GM23338 (cell line): ENCODE measurements around the gene ZNF664. TPM values are rescaled to one million over a fixed set of nuclear protein-coding genes. Genes with fewer than 3 reads are reported as not detected.

Experiments
- ATAC-seq: fragments of 200-7000 bp; cut with Tn5 transposase; 3 replicates; pipeline ENCODE4 v1.9.1; 2020
- DNase-seq: peaks from one replicate; pipeline ENCODE4 v3.0.0-alpha.2; 2015; ENCODE audit warnings: low spot score
- H2AFZ ChIP-seq: fragments of 200-600 bp; sonication (generic); 2 replicates; pipeline ENCODE4 v1.8.0; 2016; ENCODE audit warnings: antibody characterized with exemption, mild to moderate bottlenecking, moderate library complexity
- H3F3A ChIP-seq: fragments of 200-600 bp; sonication (generic); replicated peaks from 2 replicates; pipeline ENCODE4 v1.8.0; 2017; ENCODE audit warnings: antibody characterized with exemption, mixed run types, low read depth
- H3K27ac ChIP-seq: fragments of 200-600 bp; sonication (generic); 2 replicates; pipeline ENCODE4 v1.6.1; 2016; ENCODE audit warnings: low read depth
- H3K27me3 ChIP-seq: fragments of 200-600 bp; sonication (generic); 2 replicates; pipeline ENCODE4 v1.8.0; 2016; ENCODE audit warnings: mild to moderate bottlenecking, mixed run types, moderate library complexity; ENCODE audit not compliant: insufficient read depth
- H3K36me3 ChIP-seq: fragments of 200-600 bp; sonication (generic); 2 replicates; pipeline ENCODE4 v1.8.0; 2016; ENCODE audit warnings: mild to moderate bottlenecking; ENCODE audit not compliant: insufficient read depth
- H3K4me1 ChIP-seq: fragments of 200-600 bp; sonication (generic); 2 replicates; pipeline ENCODE4 v1.8.0; 2016; ENCODE audit warnings: mild to moderate bottlenecking, moderate library complexity; ENCODE audit not compliant: insufficient read depth
- H3K4me2 ChIP-seq: fragments of 200-600 bp; sonication (generic); 2 replicates; pipeline ENCODE4 v1.7.1; 2017; ENCODE audit warnings: mixed run types
- H3K4me3 ChIP-seq: fragments of 200-600 bp; sonication (generic); 2 replicates; pipeline ENCODE4 v1.6.1; 2016; ENCODE audit warnings: mixed run types
- H3K79me2 ChIP-seq: fragments of 200-600 bp; sonication (generic); replicated peaks from 2 replicates; pipeline ENCODE4 v1.8.0; 2017; ENCODE audit warnings: mild to moderate bottlenecking; ENCODE audit not compliant: insufficient read depth
- H3K9me2 ChIP-seq: fragments of 200-600 bp; sonication (generic); 2 replicates; pipeline ENCODE4 v1.8.0; 2017; ENCODE audit not compliant: insufficient read depth
- H4K20me1 ChIP-seq: fragments of 200-600 bp; sonication (generic); replicated peaks from 2 replicates; pipeline ENCODE4 v1.8.0; 2017; ENCODE audit warnings: mild to moderate bottlenecking; ENCODE audit not compliant: insufficient read depth
- H3K27ac Mint-ChIP-seq: 2 replicates; pipeline ENCODE4 v1.8.0; 2020; ENCODE audit warnings: inconsistent platforms, mild to moderate bottlenecking, moderate library complexity, mixed read lengths
- H3K27me3 Mint-ChIP-seq: 3 replicates; pipeline ENCODE4 v1.8.0; 2022; ENCODE audit warnings: low read depth, mild to moderate bottlenecking, moderate library complexity, mixed read lengths, inconsistent platforms; ENCODE audit not compliant: insufficient read depth, poor library complexity
- H3K36me3 Mint-ChIP-seq: 3 replicates; pipeline ENCODE4 v1.8.0; 2021; ENCODE audit warnings: low read depth, mild to moderate bottlenecking, inconsistent platforms, moderate library complexity, mixed read lengths
- H3K4me1 Mint-ChIP-seq: 3 replicates; pipeline ENCODE4 v1.8.0; 2020; ENCODE audit warnings: mild to moderate bottlenecking, inconsistent platforms, mixed read lengths
- H3K4me3 Mint-ChIP-seq: 3 replicates; pipeline ENCODE4 v1.8.0; 2021; ENCODE audit warnings: moderate library complexity, mild to moderate bottlenecking, inconsistent platforms, mixed read lengths
- H3K9me3 Mint-ChIP-seq: 3 replicates; pipeline ENCODE4 v1.8.0; 2020; ENCODE audit warnings: moderate library complexity, mild to moderate bottlenecking, inconsistent platforms, mixed read lengths
- CREB1 ChIP-seq: fragments of 250-450 bp; sonication (Bioruptor Pico); IDR thresholded peaks from 2 replicates; pipeline ENCODE4 v1.5.0; 2020; ENCODE audit warnings: low read depth, mild to moderate bottlenecking, moderate library complexity
- EZH2 ChIP-seq: fragments of 200-600 bp; sonication (generic); IDR thresholded peaks from one replicate; pipeline ENCODE4 v1.8.0; 2017; ENCODE audit warnings: antibody characterized with exemption, mild to moderate bottlenecking, low read depth; ENCODE audit not compliant: unreplicated experiment
- EZH2phosphoT487 ChIP-seq: fragments of 200-600 bp; sonication (generic); IDR thresholded peaks from one replicate; pipeline ENCODE4 v1.8.1; 2018; ENCODE audit warnings: antibody characterized with exemption; ENCODE audit not compliant: unreplicated experiment
- JUNB ChIP-seq: IDR thresholded peaks from one replicate; pipeline ENCODE4 v1.6.1; 2016; ENCODE audit warnings: antibody characterized with exemption; ENCODE audit not compliant: unreplicated experiment
- NANOG ChIP-seq: IDR thresholded peaks from 2 replicates; pipeline ENCODE4 v1.6.1; 2016; ENCODE audit warnings: antibody characterized with exemption, borderline replicate concordance
- POLR2AphosphoS5 ChIP-seq: IDR thresholded peaks from 2 replicates; pipeline ENCODE4 v1.6.1; 2016; ENCODE audit warnings: antibody characterized with exemption, low read depth
- STAT1 ChIP-seq: IDR thresholded peaks from one replicate; pipeline ENCODE4 v1.6.1; 2016; ENCODE audit warnings: antibody characterized with exemption; ENCODE audit not compliant: unreplicated experiment
- ZNF114 ChIP-seq: fragments of 250-450 bp; sonication (Bioruptor Pico); IDR thresholded peaks from 2 replicates; pipeline ENCODE4 v1.5.0; 2020; ENCODE audit warnings: mild to moderate bottlenecking, moderate library complexity
- ZNF331 ChIP-seq: fragments of 250-450 bp; sonication (Bioruptor Pico); IDR thresholded peaks from 2 replicates; pipeline ENCODE4 v1.5.0; 2020; ENCODE audit warnings: low read depth, mild to moderate bottlenecking, moderate library complexity
- polyA plus RNA-seq: library from polyadenylated mRNA; unstranded; fragments of >200 nt; fragmentation: Nextera tagmentation; extraction: Ambion mirVana; gene quantifications from 2 replicates; pipeline ENCODE4 v1.2.1, GENCODE V29; 2016
- total RNA-seq: library from RNA; depleted of rRNA; stranded (reverse); fragments of >200 nt; shearing (Covaris generic); gene quantifications from 2 replicates; pipeline ENCODE4 v1.2.3, GENCODE V29; 2014
- TF ChIP-seq, protein P1 (sequence below): IDR thresholded peaks from one replicate; pipeline ENCODE4 v1.6.1; 2018; ENCODE audit warnings: antibody characterized with exemption; ENCODE audit not compliant: unreplicated experiment
- TF ChIP-seq, protein P2 (sequence below), 2 experiments: fragments of 200-600 bp in 1 of 2; sonication (generic) in 1 of 2; conservative IDR thresholded peaks; 2 replicates each; pipeline versions ENCODE4 v1.5.1 to v1.6.1; 2016 to 2017; ENCODE audit warnings: antibody characterized with exemption in 2 of 2, low read depth in 2 of 2, mild to moderate bottlenecking in 2 of 2, moderate library complexity in 1 of 2
- TF ChIP-seq, protein P3 (sequence below): fragments of 250-450 bp; sonication (Bioruptor Pico); IDR thresholded peaks from 2 replicates; pipeline ENCODE4 v1.5.0; 2020; ENCODE audit warnings: mild to moderate bottlenecking, moderate library complexity
- TF ChIP-seq, protein P4 (sequence below): IDR thresholded peaks from 2 replicates; pipeline ENCODE4 v1.6.1; 2016; ENCODE audit warnings: antibody characterized with exemption

The ZNF664 gene
- total and polyA plus RNA-seq, 2 experiments from 2014 or later = 8.1 to 35.2 TPM

DNA sequence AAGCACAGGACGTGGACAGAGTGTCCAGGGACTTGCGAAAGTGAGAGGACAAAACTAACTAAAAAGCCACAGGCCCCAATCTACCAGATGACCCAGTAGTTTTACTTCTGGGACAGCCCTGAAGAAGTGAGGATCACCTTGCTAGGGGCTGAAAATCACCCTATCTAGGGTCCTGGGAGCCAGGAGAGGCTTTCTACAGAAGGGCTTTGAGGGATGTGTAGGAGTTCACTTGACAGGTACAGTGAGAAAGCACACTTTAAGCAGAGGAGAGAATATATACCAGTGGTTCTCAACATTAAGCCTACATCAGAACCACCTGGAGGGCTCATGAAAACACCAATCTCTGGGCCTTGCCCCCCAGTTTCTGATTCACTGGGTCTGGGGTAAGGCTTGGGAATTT, 60.8 kb downstream of the ZNF664 start:
- no peaks in the 10 kb centered on the region for H4K20me1 ChIP-seq
- H3K4me2 ChIP-seq = no peak overlapping the region
- H3K79me2 ChIP-seq = no peaks in the 10 kb centered on the region
- no peak overlapping the region for H3K4me3 Mint-ChIP-seq
- H3F3A ChIP-seq = peaks cover 3% of the 10 kb centered on the region; the same call in 1 of the 2 replicates
- peaks cover 5% of the 10 kb centered on the region; the same call in 2 of the 3 replicates for H3K36me3 Mint-ChIP-seq
- DNase-seq = no peak
- ATAC-seq = no peak
- H3K27ac ChIP-seq = no peak overlapping the region
- H3K4me1 Mint-ChIP-seq = peaks cover 26% of the 10 kb centered on the region; the same call in 2 of the 3 replicates
- H2AFZ ChIP-seq = no peak overlapping the region
- H3K36me3 ChIP-seq = no peaks in the 10 kb centered on the region
- peaks cover 2% of the 10 kb centered on the region; the same call in 1 of the 3 replicates for H3K9me3 Mint-ChIP-seq
- peaks cover 8% of the 10 kb centered on the region for H3K27me3 Mint-ChIP-seq
- H3K4me3 ChIP-seq = no peak overlapping the region
- no peaks in the 10 kb centered on the region for H3K27me3 ChIP-seq
- TF ChIP-seq, protein P1, sequence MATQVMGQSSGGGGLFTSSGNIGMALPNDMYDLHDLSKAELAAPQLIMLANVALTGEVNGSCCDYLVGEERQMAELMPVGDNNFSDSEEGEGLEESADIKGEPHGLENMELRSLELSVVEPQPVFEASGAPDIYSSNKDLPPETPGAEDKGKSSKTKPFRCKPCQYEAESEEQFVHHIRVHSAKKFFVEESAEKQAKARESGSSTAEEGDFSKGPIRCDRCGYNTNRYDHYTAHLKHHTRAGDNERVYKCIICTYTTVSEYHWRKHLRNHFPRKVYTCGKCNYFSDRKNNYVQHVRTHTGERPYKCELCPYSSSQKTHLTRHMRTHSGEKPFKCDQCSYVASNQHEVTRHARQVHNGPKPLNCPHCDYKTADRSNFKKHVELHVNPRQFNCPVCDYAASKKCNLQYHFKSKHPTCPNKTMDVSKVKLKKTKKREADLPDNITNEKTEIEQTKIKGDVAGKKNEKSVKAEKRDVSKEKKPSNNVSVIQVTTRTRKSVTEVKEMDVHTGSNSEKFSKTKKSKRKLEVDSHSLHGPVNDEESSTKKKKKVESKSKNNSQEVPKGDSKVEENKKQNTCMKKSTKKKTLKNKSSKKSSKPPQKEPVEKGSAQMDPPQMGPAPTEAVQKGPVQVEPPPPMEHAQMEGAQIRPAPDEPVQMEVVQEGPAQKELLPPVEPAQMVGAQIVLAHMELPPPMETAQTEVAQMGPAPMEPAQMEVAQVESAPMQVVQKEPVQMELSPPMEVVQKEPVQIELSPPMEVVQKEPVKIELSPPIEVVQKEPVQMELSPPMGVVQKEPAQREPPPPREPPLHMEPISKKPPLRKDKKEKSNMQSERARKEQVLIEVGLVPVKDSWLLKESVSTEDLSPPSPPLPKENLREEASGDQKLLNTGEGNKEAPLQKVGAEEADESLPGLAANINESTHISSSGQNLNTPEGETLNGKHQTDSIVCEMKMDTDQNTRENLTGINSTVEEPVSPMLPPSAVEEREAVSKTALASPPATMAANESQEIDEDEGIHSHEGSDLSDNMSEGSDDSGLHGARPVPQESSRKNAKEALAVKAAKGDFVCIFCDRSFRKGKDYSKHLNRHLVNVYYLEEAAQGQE = no peak
- TF ChIP-seq STAT1 (no peak), NANOG (no peak), JUNB (no peak), ZNF331 (no peak), ZNF114 (no peak), POLR2AphosphoS5 (no peak), EZH2 (no peak), CREB1 (CRISPR knock-in tag) (no peak), EZH2phosphoT487 (no peak)
- TF ChIP-seq, protein P2, sequence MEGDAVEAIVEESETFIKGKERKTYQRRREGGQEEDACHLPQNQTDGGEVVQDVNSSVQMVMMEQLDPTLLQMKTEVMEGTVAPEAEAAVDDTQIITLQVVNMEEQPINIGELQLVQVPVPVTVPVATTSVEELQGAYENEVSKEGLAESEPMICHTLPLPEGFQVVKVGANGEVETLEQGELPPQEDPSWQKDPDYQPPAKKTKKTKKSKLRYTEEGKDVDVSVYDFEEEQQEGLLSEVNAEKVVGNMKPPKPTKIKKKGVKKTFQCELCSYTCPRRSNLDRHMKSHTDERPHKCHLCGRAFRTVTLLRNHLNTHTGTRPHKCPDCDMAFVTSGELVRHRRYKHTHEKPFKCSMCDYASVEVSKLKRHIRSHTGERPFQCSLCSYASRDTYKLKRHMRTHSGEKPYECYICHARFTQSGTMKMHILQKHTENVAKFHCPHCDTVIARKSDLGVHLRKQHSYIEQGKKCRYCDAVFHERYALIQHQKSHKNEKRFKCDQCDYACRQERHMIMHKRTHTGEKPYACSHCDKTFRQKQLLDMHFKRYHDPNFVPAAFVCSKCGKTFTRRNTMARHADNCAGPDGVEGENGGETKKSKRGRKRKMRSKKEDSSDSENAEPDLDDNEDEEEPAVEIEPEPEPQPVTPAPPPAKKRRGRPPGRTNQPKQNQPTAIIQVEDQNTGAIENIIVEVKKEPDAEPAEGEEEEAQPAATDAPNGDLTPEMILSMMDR (conservative IDR thresholded peaks at IDR 0.05; ENCODE audit: low read depth in 2 of 2) = no peak
- TF ChIP-seq, protein P3, sequence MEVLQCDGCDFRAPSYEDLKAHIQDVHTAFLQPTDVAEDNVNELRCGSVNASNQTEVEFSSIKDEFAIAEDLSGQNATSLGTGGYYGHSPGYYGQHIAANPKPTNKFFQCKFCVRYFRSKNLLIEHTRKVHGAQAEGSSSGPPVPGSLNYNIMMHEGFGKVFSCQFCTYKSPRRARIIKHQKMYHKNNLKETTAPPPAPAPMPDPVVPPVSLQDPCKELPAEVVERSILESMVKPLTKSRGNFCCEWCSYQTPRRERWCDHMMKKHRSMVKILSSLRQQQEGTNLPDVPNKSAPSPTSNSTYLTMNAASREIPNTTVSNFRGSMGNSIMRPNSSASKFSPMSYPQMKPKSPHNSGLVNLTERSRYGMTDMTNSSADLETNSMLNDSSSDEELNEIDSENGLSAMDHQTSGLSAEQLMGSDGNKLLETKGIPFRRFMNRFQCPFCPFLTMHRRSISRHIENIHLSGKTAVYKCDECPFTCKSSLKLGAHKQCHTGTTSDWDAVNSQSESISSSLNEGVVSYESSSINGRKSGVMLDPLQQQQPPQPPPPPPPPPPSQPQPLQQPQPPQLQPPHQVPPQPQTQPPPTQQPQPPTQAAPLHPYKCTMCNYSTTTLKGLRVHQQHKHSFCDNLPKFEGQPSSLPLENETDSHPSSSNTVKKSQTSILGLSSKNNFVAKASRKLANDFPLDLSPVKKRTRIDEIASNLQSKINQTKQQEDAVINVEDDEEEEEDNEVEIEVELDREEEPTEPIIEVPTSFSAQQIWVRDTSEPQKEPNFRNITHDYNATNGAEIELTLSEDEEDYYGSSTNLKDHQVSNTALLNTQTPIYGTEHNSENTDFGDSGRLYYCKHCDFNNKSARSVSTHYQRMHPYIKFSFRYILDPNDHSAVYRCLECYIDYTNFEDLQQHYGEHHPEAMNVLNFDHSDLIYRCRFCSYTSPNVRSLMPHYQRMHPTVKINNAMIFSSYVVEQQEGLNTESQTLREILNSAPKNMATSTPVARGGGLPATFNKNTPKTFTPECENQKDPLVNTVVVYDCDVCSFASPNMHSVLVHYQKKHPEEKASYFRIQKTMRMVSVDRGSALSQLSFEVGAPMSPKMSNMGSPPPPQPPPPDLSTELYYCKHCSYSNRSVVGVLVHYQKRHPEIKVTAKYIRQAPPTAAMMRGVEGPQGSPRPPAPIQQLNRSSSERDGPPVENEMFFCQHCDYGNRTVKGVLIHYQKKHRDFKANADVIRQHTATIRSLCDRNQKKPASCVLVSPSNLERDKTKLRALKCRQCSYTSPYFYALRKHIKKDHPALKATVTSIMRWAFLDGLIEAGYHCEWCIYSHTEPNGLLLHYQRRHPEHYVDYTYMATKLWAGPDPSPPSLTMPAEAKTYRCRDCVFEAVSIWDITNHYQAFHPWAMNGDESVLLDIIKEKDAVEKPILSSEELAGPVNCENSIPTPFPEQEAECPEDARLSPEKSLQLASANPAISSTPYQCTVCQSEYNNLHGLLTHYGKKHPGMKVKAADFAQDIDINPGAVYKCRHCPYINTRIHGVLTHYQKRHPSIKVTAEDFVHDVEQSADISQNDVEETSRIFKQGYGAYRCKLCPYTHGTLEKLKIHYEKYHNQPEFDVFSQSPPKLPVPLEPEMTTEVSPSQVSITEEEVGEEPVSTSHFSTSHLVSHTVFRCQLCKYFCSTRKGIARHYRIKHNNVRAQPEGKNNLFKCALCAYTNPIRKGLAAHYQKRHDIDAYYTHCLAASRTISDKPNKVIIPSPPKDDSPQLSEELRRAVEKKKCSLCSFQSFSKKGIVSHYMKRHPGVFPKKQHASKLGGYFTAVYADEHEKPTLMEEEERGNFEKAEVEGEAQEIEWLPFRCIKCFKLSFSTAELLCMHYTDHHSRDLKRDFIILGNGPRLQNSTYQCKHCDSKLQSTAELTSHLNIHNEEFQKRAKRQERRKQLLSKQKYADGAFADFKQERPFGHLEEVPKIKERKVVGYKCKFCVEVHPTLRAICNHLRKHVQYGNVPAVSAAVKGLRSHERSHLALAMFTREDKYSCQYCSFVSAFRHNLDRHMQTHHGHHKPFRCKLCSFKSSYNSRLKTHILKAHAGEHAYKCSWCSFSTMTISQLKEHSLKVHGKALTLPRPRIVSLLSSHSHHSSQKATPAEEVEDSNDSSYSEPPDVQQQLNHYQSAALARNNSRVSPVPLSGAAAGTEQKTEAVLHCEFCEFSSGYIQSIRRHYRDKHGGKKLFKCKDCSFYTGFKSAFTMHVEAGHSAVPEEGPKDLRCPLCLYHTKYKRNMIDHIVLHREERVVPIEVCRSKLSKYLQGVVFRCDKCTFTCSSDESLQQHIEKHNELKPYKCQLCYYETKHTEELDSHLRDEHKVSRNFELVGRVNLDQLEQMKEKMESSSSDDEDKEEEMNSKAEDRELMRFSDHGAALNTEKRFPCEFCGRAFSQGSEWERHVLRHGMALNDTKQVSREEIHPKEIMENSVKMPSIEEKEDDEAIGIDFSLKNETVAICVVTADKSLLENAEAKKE (CRISPR knock-in tag) = no peak
- TF ChIP-seq, protein P4, sequence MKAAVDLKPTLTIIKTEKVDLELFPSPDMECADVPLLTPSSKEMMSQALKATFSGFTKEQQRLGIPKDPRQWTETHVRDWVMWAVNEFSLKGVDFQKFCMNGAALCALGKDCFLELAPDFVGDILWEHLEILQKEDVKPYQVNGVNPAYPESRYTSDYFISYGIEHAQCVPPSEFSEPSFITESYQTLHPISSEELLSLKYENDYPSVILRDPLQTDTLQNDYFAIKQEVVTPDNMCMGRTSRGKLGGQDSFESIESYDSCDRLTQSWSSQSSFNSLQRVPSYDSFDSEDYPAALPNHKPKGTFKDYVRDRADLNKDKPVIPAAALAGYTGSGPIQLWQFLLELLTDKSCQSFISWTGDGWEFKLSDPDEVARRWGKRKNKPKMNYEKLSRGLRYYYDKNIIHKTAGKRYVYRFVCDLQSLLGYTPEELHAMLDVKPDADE = no peak
- no peaks in the 10 kb centered on the region for H3K9me2 ChIP-seq
- H3K27ac Mint-ChIP-seq = no peak overlapping the region
- H3K4me1 ChIP-seq = 0 out of 2 replicates have a peak, but pooled peaks cover 3% of the 10 kb centered on the region
